HG03460 (cell line): ENCODE results near the gene IRX5.

Experiments
- ATAC-seq: cut with Tn5 transposase; IDR thresholded peaks from one replicate; pipeline ENCODE4 v1.9.1; 2021; ENCODE audit not compliant: unreplicated experiment

The IRX5 gene

GRCh38 chr16:54930005-54930868 is at the start of gene IRX5:
TSS of gene IRX5 (plus strand) at chr16:54930865. CDS start at chr16:54931199, 334 bp downstream.
- no peak for ATAC-seq

- ATAC-seq = no peak
These were observed 48.1 kb upstream of the IRX5 start for GRCh38 chr16:54882556-54882955.

GRCh38 chr16:54883358-54883757 is 47.3 kb upstream of the IRX5 start:
- ATAC-seq = no peak

- no peak for ATAC-seq
These were observed 44.6 kb upstream of the IRX5 start for GRCh38 chr16:54886078-54886477.

GRCh38 chr16:54890381-54890780 is 40.3 kb upstream of the IRX5 start:
- ATAC-seq = no peak

- no peak for ATAC-seq
These were observed 39.3 kb upstream of the IRX5 start for GRCh38 chr16:54891346-54891745.

GRCh38 chr16:54892981-54893380 is 37.7 kb upstream of the IRX5 start:
- ATAC-seq = no peak

GRCh38 chr16:54897930-54898329 is 32.7 kb upstream of the IRX5 start:
- no peak for ATAC-seq

- no peak for ATAC-seq
These were observed 29.1 kb upstream of the IRX5 start for GRCh38 chr16:54901606-54902005.

GRCh38 chr16:54903047-54903446 is 27.6 kb upstream of the IRX5 start:
- no peak for ATAC-seq

GRCh38 chr16:54911079-54911478 is 19.6 kb upstream of the IRX5 start:
- no peak for ATAC-seq

GRCh38 chr16:54912720-54913119 is 17.9 kb upstream of the IRX5 start:
- no peak for ATAC-seq

GRCh38 chr16:54921206-54921824 is 9.3 kb upstream of the IRX5 start:
- ATAC-seq = no peak

GRCh38 chr16:54923055-54923473 is 7.6 kb upstream of the IRX5 start:
- ATAC-seq = no peak

GRCh38 chr16:54923988-54924387 is 6.7 kb upstream of the IRX5 start:
- ATAC-seq = no peak

GRCh38 chr16:54926166-54926838 is 4.4 kb upstream of the IRX5 start:
- no peak for ATAC-seq

- ATAC-seq = no peak
These were observed 3.3 kb upstream of the IRX5 start for GRCh38 chr16:54927125-54928015.

- ATAC-seq = no peak
These were observed 2.7 kb upstream of the IRX5 start for GRCh38 chr16:54928016-54928356.

GRCh38 chr16:54928411-54929089 is 2.1 kb upstream of the IRX5 start:
- ATAC-seq = peak; percentile 36
